Endothelial cell (in vitro differentiated cells): ENCODE results near the gene SSR2. TPM values are rescaled to one million over a fixed set of nuclear protein-coding genes. Genes with fewer than 3 reads are reported as not detected.
A peak's percentile ranks its signal among the peaks of the same experiment; 100 is the strongest.

Source experiments
- DNase-seq: peaks from one replicate; pipeline ENCODE4 v3.0.0; 2021; ENCODE audit warnings: low spot score
- H3K27ac Mint-ChIP-seq: one replicate; pipeline ENCODE4 v1.8.0; 2021; ENCODE audit warnings: mixed read lengths, inconsistent platforms; ENCODE audit not compliant: unreplicated experiment
- H3K27me3 Mint-ChIP-seq: one replicate; pipeline ENCODE4 v1.8.0; 2021; ENCODE audit warnings: mild to moderate bottlenecking, moderate library complexity, mixed read lengths, inconsistent platforms; ENCODE audit not compliant: unreplicated experiment
- H3K36me3 Mint-ChIP-seq: one replicate; pipeline ENCODE4 v1.8.0; 2021; ENCODE audit warnings: mild to moderate bottlenecking, low read depth, mixed read lengths, inconsistent platforms; ENCODE audit not compliant: unreplicated experiment
- H3K4me1 Mint-ChIP-seq: one replicate; pipeline ENCODE4 v1.8.0; 2021; ENCODE audit warnings: mild to moderate bottlenecking, mixed read lengths, inconsistent platforms; ENCODE audit not compliant: unreplicated experiment
- H3K4me3 Mint-ChIP-seq: one replicate; pipeline ENCODE4 v1.8.0; 2021; ENCODE audit warnings: mild to moderate bottlenecking, mixed read lengths, inconsistent platforms; ENCODE audit not compliant: unreplicated experiment
- H3K9me3 Mint-ChIP-seq: one replicate; pipeline ENCODE4 v1.8.0; 2021; ENCODE audit warnings: mixed read lengths, inconsistent platforms; ENCODE audit not compliant: unreplicated experiment
- CTCF ChIP-seq: fragments of 200-600 bp; sonication (generic); IDR thresholded peaks from one replicate; pipeline ENCODE4 v1.5.0; 2021; ENCODE audit warnings: antibody characterized with exemption; ENCODE audit not compliant: unreplicated experiment
- total RNA-seq: library from RNA; stranded (reverse); fragmentation: NEBNext Ultra II Directional; extraction: Animal tissue kit (Norgen Biotek cat#: 25700); gene quantifications from one replicate; pipeline ENCODE4 v1.2.1, GENCODE V29; 2021; ENCODE audit not compliant: unreplicated experiment

Gene SSR2
- total RNA-seq, 1 donor from 2014 or later, result 340 TPM

GRCh38 chr1:156026588-156026987 is 5.8 kb upstream of the SSR2 start:
- no peak overlapping the region for H3K27ac Mint-ChIP-seq
- TF ChIP-seq CTCF, result no peak
- H3K4me1 Mint-ChIP-seq, result peaks cover 8% of the 10 kb centered on the region
- H3K27me3 Mint-ChIP-seq, result peaks cover 3% of the 10 kb centered on the region
- peaks cover 4% of the 10 kb centered on the region for H3K36me3 Mint-ChIP-seq
- H3K9me3 Mint-ChIP-seq, result no peaks in the 10 kb centered on the region
- H3K4me3 Mint-ChIP-seq, result no peak overlapping the region
- DNase-seq, result no peak

DNA sequence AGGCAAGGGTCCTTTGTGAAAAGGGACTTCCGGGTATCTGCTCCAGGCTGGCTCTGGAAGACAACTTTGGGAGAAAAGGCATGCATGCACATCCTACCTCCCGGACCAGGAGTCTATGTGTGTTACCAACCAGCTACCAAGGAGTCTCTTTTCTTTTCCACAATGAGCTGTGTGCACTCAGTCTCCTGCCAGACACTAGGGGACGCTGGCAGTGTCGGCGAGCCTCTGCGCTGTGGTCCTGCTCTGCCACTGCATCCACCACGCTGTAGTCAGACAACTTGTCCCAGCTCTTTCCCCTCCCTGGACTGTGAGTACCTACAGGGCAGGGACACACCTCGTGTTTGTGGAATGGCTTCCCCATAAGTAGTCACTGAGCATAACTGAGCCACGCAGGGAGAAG is 5.1 kb upstream of the SSR2 start:
- Mint-ChIP-seq H3K27me3 (no peaks in the 10 kb centered on the region), H3K36me3 (peaks cover 4% of the 10 kb centered on the region), H3K4me1 (peaks cover 8% of the 10 kb centered on the region), H3K27ac (no peak overlapping the region), H3K9me3 (no peaks in the 10 kb centered on the region), H3K4me3 (no peak overlapping the region)
- peak; percentile 75 for DNase-seq
- no peak for TF ChIP-seq CTCF

GRCh38 chr1:156024801-156025200 is 4.0 kb upstream of the SSR2 start:
- Mint-ChIP-seq H3K4me3 (no peak overlapping the region), H3K27ac (no peak overlapping the region), H3K36me3 (peaks cover 10% of the 10 kb centered on the region), H3K27me3 (peaks cover 6% of the 10 kb centered on the region), H3K4me1 (peaks cover 15% of the 10 kb centered on the region), H3K9me3 (no peaks in the 10 kb centered on the region)
- no peak for TF ChIP-seq CTCF
- DNase-seq, result no peak

DNA sequence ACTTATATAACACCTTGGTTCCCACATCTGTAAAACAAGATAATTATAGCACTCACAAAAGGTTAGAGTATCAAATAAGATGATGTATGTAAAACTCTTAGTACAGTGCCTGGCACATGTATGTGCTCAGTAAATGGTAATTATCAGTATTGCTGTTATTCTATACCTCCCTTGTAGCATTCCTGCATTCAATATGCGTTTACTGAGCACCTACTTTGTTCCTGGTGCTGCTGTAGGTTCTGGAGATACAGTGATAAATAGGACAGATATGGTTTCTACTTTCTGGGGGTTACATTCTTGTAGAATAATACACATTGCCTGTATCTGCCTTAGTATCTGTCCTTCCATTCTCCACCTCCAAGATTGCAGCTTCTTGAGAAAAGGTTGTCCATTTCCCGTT is 1.2 kb upstream of the SSR2 start:
- H3K27ac Mint-ChIP-seq, result peak overlapping the region; percentile 54
- no peak for TF ChIP-seq CTCF
- DNase-seq, result no peak
- no peak overlapping the region for H3K4me3 Mint-ChIP-seq
- peaks cover 11% of the 10 kb centered on the region for H3K27me3 Mint-ChIP-seq
- H3K4me1 Mint-ChIP-seq, result peaks cover 24% of the 10 kb centered on the region
- H3K9me3 Mint-ChIP-seq, result no peaks in the 10 kb centered on the region
- peaks cover 22% of the 10 kb centered on the region for H3K36me3 Mint-ChIP-seq

- no peaks in the 10 kb centered on the region for H3K9me3 Mint-ChIP-seq
- H3K27me3 Mint-ChIP-seq, result peaks cover 11% of the 10 kb centered on the region
- peaks cover 27% of the 10 kb centered on the region for H3K36me3 Mint-ChIP-seq
- H3K4me1 Mint-ChIP-seq, result peaks cover 24% of the 10 kb centered on the region
- peak overlapping the region; percentile 98 for H3K27ac Mint-ChIP-seq
- H3K4me3 Mint-ChIP-seq, result peak overlapping the region; percentile 99
- DNase-seq, result no peak
- TF ChIP-seq CTCF, result no peak
Measured at GRCh38 chr1:156021093-156021428, 310 bp upstream of the SSR2 start.
